Body of pancreas (tissue), 4 donors: ENCODE measurements around the gene SOX18.

Experiments
- CTCF ChIP-seq, 7 experiments: fragments of 450-650 bp in 4 of 7; fragments of 200-600 bp in 3 of 7; sonication (generic) in 3 of 7; IDR thresholded peaks; one replicate each; pipeline ENCODE4 v1.5.1; 2016 to 2019; ENCODE audit warnings: antibody characterized with exemption in 7 of 7
- POLR2A ChIP-seq, 3 donors: fragments of 450-650 bp; IDR thresholded peaks; one replicate each; pipeline ENCODE4 v1.6.1; 2016; ENCODE audit warnings: antibody characterized with exemption in 3 of 3, mild to moderate bottlenecking in 2 of 3

- no peak for TF ChIP-seq CTCF (IDR thresholded peaks at IDR 0.05)
- no peak for TF ChIP-seq POLR2A (IDR thresholded peaks at IDR 0.05)
These were observed 19.2 kb upstream of the SOX18 start for GRCh38 chr20:64068386-64069208.
